GM21367 (cell line): ENCODE results near the gene TP53BP1.

Experiments
- ATAC-seq: cut with Tn5 transposase; IDR thresholded peaks from one replicate; pipeline ENCODE4 v1.9.1; 2021; ENCODE audit not compliant: unreplicated experiment

Gene TP53BP1

DNA sequence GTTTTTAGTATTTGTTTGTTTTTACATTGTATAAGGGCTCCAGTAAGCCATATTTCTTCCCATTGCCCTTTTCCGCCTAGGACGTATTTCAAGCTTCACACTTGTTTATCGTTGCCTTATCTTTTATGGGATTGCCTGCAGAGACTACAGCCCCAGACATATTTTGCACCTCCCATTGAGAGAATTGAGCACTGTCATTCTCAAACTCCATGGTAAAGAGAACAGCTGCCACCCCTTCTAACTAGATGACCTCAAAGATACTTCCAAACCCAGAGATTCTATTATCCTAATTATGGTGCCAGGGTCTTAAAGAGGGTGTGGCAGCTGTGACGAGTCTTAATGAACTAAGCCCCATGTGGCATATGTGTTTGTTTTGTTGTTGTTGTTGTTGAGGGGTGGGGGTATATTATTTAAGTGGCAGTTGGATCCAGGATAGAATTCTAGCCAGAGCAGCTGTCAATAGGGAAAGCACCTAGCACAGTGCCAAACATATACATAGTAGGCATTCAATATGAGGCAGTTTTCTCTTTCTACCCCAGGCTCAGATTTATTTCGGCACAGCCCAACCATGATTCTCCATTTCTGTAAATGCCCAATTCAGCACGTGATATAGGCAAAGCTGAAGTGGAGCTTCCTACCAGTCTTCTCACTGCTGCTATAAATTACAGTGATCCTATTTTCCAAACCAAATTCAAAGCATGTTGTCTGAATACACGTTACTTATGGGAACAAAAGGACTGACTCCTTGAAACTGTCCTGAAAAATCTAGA, 932 bp upstream of the TP53BP1 start:
- no peak for ATAC-seq

DNA sequence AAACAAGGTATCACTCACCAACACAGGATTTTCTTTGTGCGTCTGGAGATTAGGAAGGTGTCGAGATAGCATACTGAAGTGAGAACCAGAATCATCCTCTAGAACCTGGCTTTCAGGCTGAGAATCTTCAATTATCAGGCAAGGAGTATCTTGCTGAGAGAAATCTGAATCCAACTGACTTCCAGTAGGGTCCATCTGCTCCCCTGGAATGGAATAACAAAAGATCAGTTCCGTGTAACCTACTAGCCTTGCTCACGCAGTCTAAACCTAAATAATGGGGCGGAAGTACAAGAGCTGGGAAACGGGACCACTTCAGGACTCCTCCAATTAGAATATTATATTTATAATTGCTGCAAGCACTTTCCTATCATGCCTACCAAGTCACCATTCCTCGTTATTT, 690 bp downstream of the TP53BP1 start:
- ATAC-seq, result no peak

- ATAC-seq, result no peak
These were observed 3.8 kb downstream of the TP53BP1 start for GRCh38 chr15:43489191-43489590.

GRCh38 chr15:43488790-43489189, 4.2 kb downstream of the TP53BP1 start:
- no peak for ATAC-seq

DNA sequence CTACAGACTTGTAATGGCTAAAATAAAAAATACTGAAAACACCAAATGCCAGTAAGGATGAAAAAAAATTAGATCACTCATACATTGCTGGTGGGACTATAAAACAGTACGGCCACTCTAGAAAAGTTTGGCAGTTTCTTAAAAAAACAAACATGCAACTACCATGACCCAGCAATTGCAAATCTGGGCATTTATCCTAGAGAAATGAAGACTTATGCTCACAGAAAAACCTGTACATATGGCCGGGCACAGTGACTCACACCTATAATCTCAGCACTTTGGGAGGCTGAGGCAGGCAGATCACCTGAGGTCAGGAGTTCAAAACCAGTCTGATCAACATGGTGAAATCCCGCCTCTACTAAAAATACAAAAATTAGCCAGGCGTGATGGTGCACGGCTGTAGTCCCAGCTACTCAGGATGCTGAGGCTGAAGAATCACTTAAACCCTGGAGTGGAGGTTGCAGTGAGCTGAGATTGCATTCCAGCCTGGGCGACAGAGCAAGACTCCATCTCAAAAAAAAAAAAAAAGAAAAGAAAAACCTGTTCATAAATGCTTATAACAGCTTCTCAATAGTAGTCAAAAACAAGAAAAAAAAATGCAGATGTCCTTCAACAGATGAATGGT, 5.6 kb downstream of the TP53BP1 start:
- no peak for ATAC-seq

- no peak for ATAC-seq
These were observed 8.5 kb downstream of the TP53BP1 start for GRCh38 chr15:43484455-43484854.

GRCh38 chr15:43483297-43484128, 9.4 kb downstream of the TP53BP1 start:
- ATAC-seq, result no peak

- no peak for ATAC-seq
These were observed 19.1 kb downstream of the TP53BP1 start for GRCh38 chr15:43473885-43474284.

GRCh38 chr15:43471975-43472374, 21.0 kb downstream of the TP53BP1 start:
- ATAC-seq, result no peak

DNA sequence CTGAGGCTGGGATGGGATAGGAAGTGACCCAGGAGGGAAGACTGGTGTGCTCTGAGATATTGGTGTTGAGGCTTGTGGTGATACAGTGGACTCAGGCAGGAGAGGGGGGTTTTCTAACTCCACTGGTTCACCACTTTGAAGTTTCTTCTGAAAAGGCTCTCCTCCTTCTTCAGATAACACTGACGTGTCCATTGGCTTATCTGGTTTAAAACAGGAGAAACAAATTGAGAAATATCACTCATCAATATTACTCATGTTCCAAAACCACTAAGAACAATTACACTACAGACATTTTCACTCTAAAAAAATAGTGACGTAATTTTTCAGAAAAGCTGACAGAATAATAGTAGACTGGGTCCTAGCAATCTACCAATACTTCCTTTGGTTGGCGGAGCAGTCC, 23.1 kb downstream of the TP53BP1 start:
- no peak for ATAC-seq

DNA sequence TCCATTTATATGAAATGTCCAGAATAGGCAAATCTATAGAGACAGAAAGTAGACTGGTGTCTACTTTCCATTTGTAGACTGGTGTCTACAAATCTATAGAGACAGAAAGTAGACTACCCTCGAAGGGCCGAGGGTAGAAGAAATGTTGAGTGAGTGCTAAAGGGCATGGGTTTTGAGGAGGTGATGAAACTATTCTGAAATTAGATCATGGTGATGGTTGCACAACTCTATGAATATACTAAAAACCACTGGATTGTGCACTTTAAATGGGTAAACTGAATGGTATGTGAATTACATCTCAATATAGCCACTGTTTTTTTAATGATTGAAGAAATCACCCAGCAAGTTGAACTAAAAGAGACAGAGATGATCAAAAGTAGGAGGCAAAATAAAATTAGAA, 27.9 kb downstream of the TP53BP1 start:
- no peak for ATAC-seq

DNA sequence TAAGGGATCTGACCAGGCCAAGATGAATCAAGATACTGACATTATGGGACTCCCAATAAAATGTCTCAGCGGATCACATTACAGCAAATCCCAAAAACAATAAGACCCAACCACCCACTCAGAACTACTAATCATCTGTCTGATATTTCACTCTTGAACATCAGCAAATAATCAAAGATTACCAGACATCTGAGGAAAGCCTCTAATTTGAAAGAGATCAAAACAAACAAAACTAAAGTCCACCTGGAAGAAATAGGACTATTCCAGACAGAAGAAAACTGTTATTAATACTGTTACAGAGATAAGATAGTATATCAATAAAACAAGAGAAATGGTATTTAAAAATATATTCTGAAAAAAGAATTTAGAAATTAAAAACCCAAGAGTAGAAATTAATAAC, 29.0 kb downstream of the TP53BP1 start:
- ATAC-seq, result no peak

- ATAC-seq, result no peak
These were observed 29.4 kb downstream of the TP53BP1 start for GRCh38 chr15:43463507-43463906.

- ATAC-seq, result no peak
These were observed 43.0 kb downstream of the TP53BP1 start for GRCh38 chr15:43449981-43450380.

DNA sequence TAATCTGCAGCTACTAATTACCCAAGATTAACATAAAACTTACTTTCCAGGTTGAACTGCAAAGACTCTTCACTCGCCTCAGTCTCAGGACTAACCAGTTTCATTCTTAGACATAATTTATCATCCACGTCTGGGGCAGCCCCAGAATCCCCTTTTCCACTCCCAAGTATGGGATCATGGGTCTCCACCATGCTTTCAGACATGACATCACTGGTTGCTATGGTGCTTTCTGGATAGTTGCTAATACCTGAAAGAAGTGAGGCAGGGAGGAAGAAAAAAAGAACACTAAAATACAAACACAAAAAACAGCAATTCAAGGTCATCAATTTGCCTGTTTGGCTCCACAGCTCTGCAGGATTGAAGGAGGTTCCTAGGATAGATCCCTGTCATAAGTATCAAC, 46.6 kb downstream of the TP53BP1 start:
- ATAC-seq, result no peak

- no peak for ATAC-seq
These were observed 51.6 kb downstream of the TP53BP1 start for GRCh38 chr15:43441316-43441715.

- no peak for ATAC-seq
These were observed 52.2 kb downstream of the TP53BP1 start for GRCh38 chr15:43440721-43441281.

GRCh38 chr15:43439268-43439667, 53.7 kb downstream of the TP53BP1 start:
- no peak for ATAC-seq

DNA sequence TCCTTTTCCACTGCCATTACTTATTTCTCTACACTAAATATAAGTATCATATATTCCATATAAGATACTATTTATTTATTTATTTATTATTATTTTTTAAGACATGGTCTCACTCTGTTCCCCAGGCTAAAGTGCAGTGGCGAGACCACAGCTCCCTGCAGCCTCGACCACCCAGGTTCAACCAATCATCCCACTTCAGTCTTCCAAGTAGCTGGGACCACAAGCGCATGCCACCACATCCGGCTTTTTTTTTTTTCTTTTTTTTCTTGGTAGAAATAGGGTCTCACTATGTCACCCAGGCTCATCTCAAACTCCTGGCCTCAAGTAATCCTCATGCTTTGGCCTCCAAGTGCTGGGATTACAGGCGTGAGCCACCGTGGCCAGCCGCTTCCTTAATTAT, 56.6 kb downstream of the TP53BP1 start:
- ATAC-seq, result no peak

DNA sequence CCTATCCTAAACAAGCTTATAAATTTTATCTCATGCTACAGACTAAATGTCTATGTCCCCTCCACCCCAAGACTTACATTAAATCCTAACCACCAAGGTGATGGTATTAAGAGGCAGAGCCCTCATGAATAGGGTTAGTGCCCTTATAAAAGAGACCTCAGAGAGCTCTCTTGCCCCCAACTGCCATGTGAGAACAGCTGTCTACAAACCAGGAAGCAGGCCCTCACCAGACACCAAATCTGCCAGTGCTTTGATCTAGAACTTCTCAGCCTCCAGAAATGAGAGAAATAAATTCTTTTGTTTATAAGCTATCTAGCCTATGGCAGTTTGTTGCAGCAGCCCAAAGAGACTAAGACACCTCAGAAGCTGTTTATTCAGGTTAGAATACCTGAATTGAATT, 58.5 kb downstream of the TP53BP1 start:
- no peak for ATAC-seq

DNA sequence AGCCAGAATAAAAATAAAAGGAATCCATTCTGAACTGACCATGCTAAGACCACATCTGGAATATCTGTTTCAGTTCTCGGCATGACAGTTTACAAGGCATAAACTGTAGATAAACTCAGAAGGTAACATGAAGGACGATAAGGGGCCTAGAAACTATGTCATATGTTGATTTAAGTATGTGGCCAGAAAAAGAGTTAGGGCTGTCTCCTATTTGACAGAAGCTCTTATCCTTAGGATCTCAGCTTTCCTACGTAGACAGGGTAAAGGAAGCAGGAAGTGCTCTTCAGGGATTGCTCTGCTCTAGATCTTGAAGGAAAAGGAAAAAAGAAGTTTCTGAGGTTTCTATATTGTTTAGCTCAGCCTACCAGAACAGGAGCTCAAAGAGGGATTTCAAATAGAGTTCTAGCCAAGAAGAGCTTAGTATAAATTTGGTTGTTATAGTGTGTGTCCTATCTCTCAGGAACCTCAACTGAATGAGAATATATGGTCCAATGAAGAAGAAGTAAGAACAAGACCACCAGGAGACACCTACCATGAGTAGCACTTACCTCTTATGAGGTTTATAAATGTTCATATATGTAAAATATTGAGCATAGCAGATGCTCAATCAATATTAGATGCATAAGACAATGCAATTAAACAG, 59.2 kb downstream of the TP53BP1 start:
- no peak for ATAC-seq
